ENCODE measurements around the gene LTC4S. TPM values are rescaled to one million over a fixed set of nuclear protein-coding genes. Genes with fewer than 3 reads are reported as not detected.

LTC4S gene
- total and polyA plus RNA-seq, 2 donors (not counting 3 experiments of a cell fraction or from before 2014, with no cell fraction given), result 0.95 to 6.3 TPM

GRCh38 chr5:179840321-179840720 lies 46.5 kb downstream of the LTC4S start:
- no peak overlapping the region for H3K27ac ChIP-seq (ENCODE audit: insufficient read depth, low read depth, low read length)
- ChIA-PET CTCF (interaction anchor here (0.8 kb wide), 1 partner anchor 78 kb away, joined by 3 read pairs; no protein-coding TSS in a partner anchor), POLR2A (interaction anchor here (0.6 kb wide), 1 partner anchor 50 kb away, joined by 11 read pairs; no protein-coding TSS in a partner anchor)
- BruUV-seq (replicated peaks), result no TSS peak
- no peak overlapping the region for H3K9ac ChIP-seq (replicated peaks; ENCODE audit: extremely low read depth, insufficient read depth, low read length)
- no peaks in the 10 kb centered on the region for H3K9me3 ChIP-seq (replicated peaks; ENCODE audit: control insufficient read depth, insufficient read depth, low read length)
- DNase-seq (ENCODE audit: low read depth, low spot score) (no peak), FAIRE-seq (no peak)
- intact Hi-C loops (cut with micrococcal nuclease), result no loop called here
- H3K27me3 ChIP-seq (ENCODE audit: control insufficient read depth in 2 of 2, insufficient read depth in 2 of 2, low read length in 2 of 2), result no peaks in the 10 kb centered on the region
- peaks cover 4 to 25% of the 10 kb centered on the region in 2 experiments for H3K36me3 ChIP-seq (ENCODE audit: control insufficient read depth in 2 of 2, extremely low read depth in 1 of 2, insufficient read depth in 2 of 2, low read length in 2 of 2)
- H3K4me1 ChIP-seq (ENCODE audit: control insufficient read depth, extremely low read depth, insufficient read depth, low read length), result no peaks in the 10 kb centered on the region
- no peaks in the 10 kb centered on the region for H3K79me2 ChIP-seq (ENCODE audit: control insufficient read depth, insufficient read depth, low read length)
- no peak overlapping the region for H3K4me2 ChIP-seq (ENCODE audit: insufficient read depth, low read length)
- no peak overlapping the region for H3K4me3 ChIP-seq (replicated peaks in 1 of 3; ENCODE audit: insufficient read depth in 1 of 3, low read depth in 1 of 3, low read length in 3 of 3)
- dilution Hi-C loops (cut with MboI; ENCODE audit: extremely low pct_ligation_motif_present, low sequenced_read_pairs), result no loop called here
- no peaks in the 10 kb centered on the region for H3K9me1 ChIP-seq (replicated peaks; ENCODE audit: control insufficient read depth, extremely low read depth, insufficient read depth, low read length)
- TF ChIP-seq GATA2 (IDR thresholded peaks at IDR 0.05; ENCODE audit: insufficient read depth, insufficient read length, low read depth, low read length) (no peak), MAX (IDR thresholded peaks at IDR 0.05; ENCODE audit: insufficient read depth, insufficient read length) (no peak), FOS (IDR thresholded peaks at IDR 0.05; ENCODE audit: borderline replicate concordance, insufficient read depth, low read length) (no peak), CTCF (IDR thresholded peaks at IDR 0.05; ENCODE audit: extremely low read depth in 1 of 2, insufficient read depth in 1 of 2, low read depth in 1 of 2, low read length in 2 of 2) (no peak), EZH2 (IDR thresholded peaks at IDR 0.05; ENCODE audit: borderline replicate concordance, low read depth, low read length, severe bottlenecking) (no peak), JUN (IDR thresholded peaks at IDR 0.05; ENCODE audit: borderline replicate concordance, insufficient read depth, insufficient read length, low read depth) (no peak), POLR2AphosphoS5 (IDR thresholded peaks at IDR 0.05; ENCODE audit: insufficient read depth, low read depth, low read length) (no peak)
- no peak overlapping the region for H2AFZ ChIP-seq (ENCODE audit: low read depth, low read length)
- H4K20me1 ChIP-seq (replicated peaks; ENCODE audit: control insufficient read depth, extremely low read depth, insufficient read depth, low read length), result no peaks in the 10 kb centered on the region

All from endothelial cell of umbilical vein (primary cell).